SH-SY5Y (cell line): ENCODE measurements around the gene HOXA11.

ENCODE experiments used
- GATA2 ChIP-seq: IDR thresholded peaks from 2 replicates; pipeline ENCODE4 v1.6.1; 2011; ENCODE audit warnings: mild to moderate bottlenecking, low read depth, low read length
- GATA3 ChIP-seq: IDR thresholded peaks from 2 replicates; pipeline ENCODE4 v1.6.1; 2011; ENCODE audit warnings: low read depth, mild to moderate bottlenecking, low read length, moderate library complexity

- TF ChIP-seq GATA2 (no peak), GATA3 (no peak)
These were observed 8.5 kb downstream of the HOXA11 start for GRCh38 chr7:27176524-27176845.
